ENCODE measurements around the gene GATA2. TPM values are rescaled to one million over a fixed set of nuclear protein-coding genes. Genes with fewer than 3 reads are reported as not detected.

GATA2 gene
- total and polyA plus RNA-seq, 2 of the 8 experiments (the other 6 are each of a cell fraction or from before 2014, with no cell fraction given), result 0.03 to 0.30 TPM

DNA sequence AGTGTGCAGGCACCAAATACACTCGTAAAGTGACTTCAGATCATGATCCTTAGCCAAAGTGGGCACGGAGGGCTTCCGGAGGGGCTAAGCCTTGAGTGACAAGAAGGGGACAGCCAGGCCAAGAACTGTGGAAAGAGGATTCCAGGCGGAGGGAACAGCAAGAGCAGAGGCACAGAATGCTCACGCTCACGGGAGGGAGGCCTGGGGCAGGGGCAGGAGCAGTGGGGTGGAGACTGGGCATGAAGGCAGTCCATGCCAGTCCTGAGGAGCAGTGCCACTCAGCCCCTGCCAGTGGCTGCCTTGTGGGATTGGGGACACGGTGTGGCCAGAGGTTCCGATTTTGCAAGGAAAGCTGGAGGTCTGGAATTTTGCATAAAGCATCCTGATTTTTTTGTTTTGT lies 62.3 kb downstream of the GATA2 start:
- POLR2A ChIA-PET (ENCODE audit: partially characterized antibody), result interaction anchor here (1.2 kb wide), 1 partner anchor 52 kb away, joined by 3 read pairs; no protein-coding TSS in a partner anchor
- H3K14ac ChIP-seq (ENCODE audit: insufficient read length), result no peak overlapping the region
- FAIRE-seq (no peak), DNase-seq (ENCODE audit: low read depth in 1 of 2, low spot score in 2 of 2) (no peak)
- peaks cover 9% of the 10 kb centered on the region; the same call in 1 of the 2 replicates for H3K23me2 ChIP-seq (ENCODE audit: low read depth, low read length)
- no peak overlapping the region for H4K8ac ChIP-seq (ENCODE audit: extremely low read depth, insufficient read depth, low read length)
- no peak overlapping the region for H3K9ac ChIP-seq (replicated peaks in 1 of 4; ENCODE audit: extremely low read depth in 1 of 4, low read depth in 3 of 4, low read length in 3 of 4)
- H3K4me2 ChIP-seq (ENCODE audit: insufficient read depth in 1 of 2, low read depth in 2 of 2, low read length in 2 of 2), result no peak overlapping the region
- peak overlapping the region; percentile 90; the same call in 1 of the 2 replicates for H3K18ac ChIP-seq (ENCODE audit: extremely low read depth, low read length)
- H3K56ac ChIP-seq (replicated peaks; ENCODE audit: insufficient read length, low read depth, low read length), result no peak overlapping the region
- H4K5ac ChIP-seq (ENCODE audit: insufficient read length, low read depth, low read length), result no peak overlapping the region
- peak overlapping the region; percentile 80; the same call in 1 of the 2 replicates for H2BK12ac ChIP-seq (ENCODE audit: low read depth, low read length)
- peak overlapping the region; percentile 72 for H4K91ac ChIP-seq (replicated peaks; ENCODE audit: insufficient read length, low read length)
- no peak overlapping the region for H2AFZ ChIP-seq (ENCODE audit: low read length)
- WGBS, 2 experiments (ENCODE audit: extremely low coverage in 1 of 2, insufficient coverage in 1 of 2, insufficient read length in 1 of 2, insufficient replicate concordance in 2 of 2, low coverage in 1 of 2, low lambda C conversion rate in 2 of 2, missing lambda C conversion rate in 1 of 2), result 71% methylated on average over 8 of the region's 8 CpGs; no CpG with 5 or more reads in 1 of the 2 experiments
- H3K9me3 ChIP-seq (ENCODE audit: insufficient read depth in 2 of 2, low read depth in 1 of 2, low read length in 1 of 2), result no peaks in the 10 kb centered on the region
- peaks cover 12 to 73% (median 66%) of the 10 kb centered on the region in 4 experiments for H3K27me3 ChIP-seq (replicated peaks in 1 of 4; ENCODE audit: control insufficient read depth in 3 of 4, extremely low read depth in 1 of 4, insufficient read depth in 3 of 4, low read length in 3 of 4)
- TF ChIP-seq SUZ12 (IDR thresholded peaks at IDR 0.05; ENCODE audit: low read length) (peak; percentile 16; the same call in 1 of the 2 replicates), CTBP2 (IDR thresholded peaks at IDR 0.05; ENCODE audit: borderline replicate concordance, insufficient read depth, insufficient read length, low read length) (no peak), GABPA (IDR thresholded peaks at IDR 0.05; ENCODE audit: borderline replicate concordance, insufficient read depth, low read length) (no peak)
- H3K23ac ChIP-seq (ENCODE audit: insufficient read length), result no peak overlapping the region
- H3K4me3 ChIP-seq (ENCODE audit: extremely low read depth in 1 of 4, insufficient read depth in 2 of 4, low read depth in 3 of 4, low read length in 4 of 4), result no peak overlapping the region
- H3K79me2 ChIP-seq (ENCODE audit: control insufficient read depth in 1 of 2, insufficient read depth in 2 of 2, low read length in 2 of 2), result no peaks in the 10 kb centered on the region
- peaks cover 6 to 47% (median 39%) of the 10 kb centered on the region in 4 experiments for H3K4me1 ChIP-seq (replicated peaks in 1 of 4; ENCODE audit: control insufficient read depth in 3 of 4, insufficient read depth in 4 of 4, low read length in 3 of 4)
- peaks cover 6 to 11% of the 10 kb centered on the region in 2 experiments for H4K20me1 ChIP-seq (replicated peaks in 1 of 2; ENCODE audit: control insufficient read depth in 1 of 2, insufficient read depth in 2 of 2, low read length in 2 of 2)
- peak overlapping the region; percentile 55; the same call in 1 of the 2 replicates for H2BK15ac ChIP-seq (ENCODE audit: low read length)
- H3K27ac ChIP-seq (ENCODE audit: low read depth, low read length), result no peak overlapping the region
- H2BK5ac ChIP-seq (ENCODE audit: low read depth, low read length), result no peak overlapping the region; the same call in 1 of the 2 replicates
- 0 out of 2 replicates have a peak overlapping the region, but pooled peaks have one; percentile 48 for H2BK20ac ChIP-seq (ENCODE audit: low read length)
- no peaks in the 10 kb centered on the region for H3K79me1 ChIP-seq (ENCODE audit: low read depth, low read length)
- H3K36me3 ChIP-seq (ENCODE audit: control insufficient read depth in 2 of 4, insufficient read depth in 4 of 4, low read length in 3 of 4), result no peaks in the 10 kb centered on the region
- H2BK120ac ChIP-seq (replicated peaks; ENCODE audit: low read depth, low read length), result no peak overlapping the region
- H2AK5ac ChIP-seq (ENCODE audit: low read depth, low read length), result peak overlapping the region; percentile 88; the same call in 1 of the 2 replicates
- CTCF ChIA-PET (ENCODE audit: partially characterized antibody), result interaction anchor here (0.6 to 11.0 kb wide), 10 partner anchors 8 to 153 kb away, joined by 3 to 144 read pairs (median 4); partner anchors contain the start of gene GATA2
- peak overlapping the region; percentile 44 for H3K4ac ChIP-seq (replicated peaks; ENCODE audit: insufficient read length, low read depth, low read length)
